Measurements from ENCODE around the gene ZNF684.
"Not testable (repeated sequence)": the region's sequence is repeated elsewhere in the genome, so short reads cannot be mapped to it uniquely, and the experiment has no call there.

The ZNF684 gene

GRCh38 chr1:40574805-40575204 is 43.4 kb downstream of the ZNF684 start:
- not testable (repeated sequence) for DNase-seq (ENCODE audit: low spot score)

- DNase-seq (ENCODE audit: low spot score): no peak
Measured at GRCh38 chr1:40575336-40575735, 43.9 kb downstream of the ZNF684 start.

GRCh38 chr1:40582116-40582515 is 50.7 kb downstream of the ZNF684 start:
- no peak for DNase-seq (ENCODE audit: low spot score)

DNA sequence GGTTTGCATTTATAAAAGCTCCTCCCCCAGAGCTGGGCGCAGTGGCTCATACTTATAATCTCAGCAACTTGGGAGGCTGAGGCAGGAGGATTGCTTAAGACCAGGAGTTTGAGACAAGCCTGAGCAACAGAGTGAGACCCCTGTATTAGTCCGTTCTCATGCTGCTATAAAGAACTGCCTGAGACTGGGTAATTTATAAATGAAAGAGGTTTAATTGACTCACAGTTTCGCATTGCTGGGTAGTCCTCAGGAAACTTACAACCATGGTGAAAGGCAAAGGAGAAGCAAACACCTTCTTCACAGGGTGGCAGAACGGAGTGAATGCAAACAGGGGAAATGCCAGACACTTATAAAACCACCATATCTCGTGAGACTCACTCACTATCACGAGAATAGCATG is 52.5 kb downstream of the ZNF684 start:
- no peak for DNase-seq (ENCODE audit: low spot score)

GRCh38 chr1:40588586-40588985 is 57.1 kb downstream of the ZNF684 start:
- DNase-seq (ENCODE audit: low spot score): no peak

GRCh38 chr1:40592107-40592803 is 60.8 kb downstream of the ZNF684 start:
- peak; percentile 54 for DNase-seq (ENCODE audit: low spot score)

DNA sequence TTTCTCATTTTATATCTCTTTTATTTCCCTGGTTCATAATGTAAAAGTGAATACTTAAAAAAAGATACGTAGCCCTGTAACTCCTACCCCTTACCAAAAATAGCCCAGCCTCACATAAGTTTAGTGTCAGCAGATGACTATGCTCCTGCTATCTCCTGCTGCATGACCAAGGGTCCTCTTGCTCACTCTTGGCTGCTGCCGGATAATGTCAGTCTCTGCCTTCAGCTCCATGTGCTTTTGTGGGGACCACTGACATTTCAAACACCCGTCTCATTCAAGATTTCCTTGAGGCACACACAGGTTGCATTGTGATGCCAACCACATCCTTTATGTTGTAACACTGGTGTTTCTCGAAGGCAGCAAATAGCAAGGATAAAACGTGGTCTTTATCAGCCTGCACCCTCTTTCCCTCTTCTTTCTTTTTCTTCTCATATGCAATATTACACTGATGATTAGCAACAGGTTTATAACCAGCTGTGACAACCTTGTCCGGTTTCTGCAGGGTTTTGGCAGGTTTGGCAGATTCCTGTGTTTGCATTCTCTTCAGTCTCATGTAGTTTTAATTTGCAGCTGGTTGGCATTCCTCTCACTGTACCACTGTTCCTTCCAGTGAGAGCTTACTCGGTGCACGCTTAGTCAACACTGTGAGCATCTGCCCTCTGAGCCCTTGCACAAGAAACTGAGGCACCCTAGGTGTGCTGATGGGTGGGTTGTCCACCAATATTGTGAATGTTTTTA is 62.2 kb downstream of the ZNF684 start:
- DNase-seq (ENCODE audit: low spot score): no peak

DNA sequence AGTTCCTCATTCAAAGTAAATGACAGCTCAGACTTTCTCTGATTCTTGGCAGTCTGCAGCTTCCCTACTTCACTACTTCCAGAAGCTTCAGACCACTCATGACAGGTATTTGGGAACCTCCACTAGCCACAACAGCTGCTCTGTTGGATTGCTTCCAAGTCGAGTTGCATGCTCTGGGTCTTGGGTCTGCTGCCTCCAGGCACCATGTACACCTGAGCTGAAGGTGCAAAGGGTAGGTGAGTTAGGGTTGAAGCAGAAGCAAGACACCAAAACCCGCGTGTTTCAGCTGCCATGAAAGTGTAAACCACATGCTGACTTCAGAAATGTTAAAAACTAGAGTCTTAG is 62.7 kb downstream of the ZNF684 start:
- DNase-seq (ENCODE audit: low spot score): no peak

DNA sequence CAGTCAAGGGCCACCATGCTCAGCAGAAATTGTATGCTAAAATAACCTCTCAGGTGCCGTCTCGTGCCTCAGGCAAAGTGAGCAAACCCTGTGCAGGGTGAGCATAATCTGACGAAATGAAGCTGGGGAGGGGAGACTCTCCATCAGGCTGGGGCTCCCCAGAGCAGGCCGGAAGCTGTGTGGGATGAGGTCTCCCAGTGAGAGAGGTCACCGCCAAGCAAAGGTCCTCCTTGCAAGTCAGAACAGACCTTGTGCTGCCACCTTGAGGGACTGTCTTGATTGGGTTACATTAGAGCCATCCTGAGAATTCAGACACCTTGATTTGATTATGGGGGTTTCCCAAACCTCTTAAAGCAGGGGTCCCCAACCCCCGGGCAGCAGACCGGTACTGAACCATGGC is 64.2 kb downstream of the ZNF684 start:
- DNase-seq (ENCODE audit: low spot score): no peak
